ENCODE results near the gene SLC17A5.

DNA sequence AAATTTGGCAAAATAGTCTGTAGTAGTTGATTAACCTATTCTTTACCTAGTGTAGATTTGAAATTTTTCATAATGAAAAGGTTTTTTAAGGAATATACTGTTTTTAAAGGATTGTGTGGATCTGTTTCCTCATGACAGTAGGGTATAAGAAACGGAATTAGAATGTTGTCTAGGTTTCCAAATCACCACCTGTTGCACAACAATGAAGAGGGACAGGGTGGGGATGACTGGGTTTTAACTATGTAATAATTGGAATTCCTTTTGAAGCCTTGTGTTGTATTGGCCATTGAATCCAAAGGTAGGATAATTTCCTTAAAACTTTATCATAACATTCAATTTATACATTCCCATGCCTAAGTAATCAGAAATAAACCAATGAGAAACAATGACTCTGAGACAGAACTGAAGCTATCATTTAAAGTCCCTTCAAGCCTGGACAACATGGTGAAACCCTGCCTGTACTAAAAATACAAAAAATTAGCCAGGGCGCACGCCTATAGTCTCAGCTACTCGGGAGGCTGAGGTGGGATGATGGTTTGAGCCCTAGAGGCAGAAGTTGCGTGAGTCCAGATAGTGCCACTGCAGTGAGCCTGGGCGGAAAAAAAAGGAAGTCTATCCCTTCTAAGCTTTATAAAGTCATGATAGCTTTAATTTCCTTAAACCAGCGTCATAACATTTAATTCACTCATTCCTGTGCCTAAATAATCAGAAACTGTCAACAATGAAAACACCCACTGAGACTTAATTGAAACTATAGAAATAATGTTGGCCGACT, 18.3 kb upstream of the SLC17A5 start:
- TF ChIP-seq, protein P1, sequence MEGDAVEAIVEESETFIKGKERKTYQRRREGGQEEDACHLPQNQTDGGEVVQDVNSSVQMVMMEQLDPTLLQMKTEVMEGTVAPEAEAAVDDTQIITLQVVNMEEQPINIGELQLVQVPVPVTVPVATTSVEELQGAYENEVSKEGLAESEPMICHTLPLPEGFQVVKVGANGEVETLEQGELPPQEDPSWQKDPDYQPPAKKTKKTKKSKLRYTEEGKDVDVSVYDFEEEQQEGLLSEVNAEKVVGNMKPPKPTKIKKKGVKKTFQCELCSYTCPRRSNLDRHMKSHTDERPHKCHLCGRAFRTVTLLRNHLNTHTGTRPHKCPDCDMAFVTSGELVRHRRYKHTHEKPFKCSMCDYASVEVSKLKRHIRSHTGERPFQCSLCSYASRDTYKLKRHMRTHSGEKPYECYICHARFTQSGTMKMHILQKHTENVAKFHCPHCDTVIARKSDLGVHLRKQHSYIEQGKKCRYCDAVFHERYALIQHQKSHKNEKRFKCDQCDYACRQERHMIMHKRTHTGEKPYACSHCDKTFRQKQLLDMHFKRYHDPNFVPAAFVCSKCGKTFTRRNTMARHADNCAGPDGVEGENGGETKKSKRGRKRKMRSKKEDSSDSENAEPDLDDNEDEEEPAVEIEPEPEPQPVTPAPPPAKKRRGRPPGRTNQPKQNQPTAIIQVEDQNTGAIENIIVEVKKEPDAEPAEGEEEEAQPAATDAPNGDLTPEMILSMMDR (IDR thresholded peaks at IDR 0.05) = no peak
- TF ChIP-seq EP300 (IDR thresholded peaks at IDR 0.05) = no peak

Measured in upper lobe of left lung (tissue), 4 donors.